ENCODE data around the gene RABEPK.
"Not testable (repeated sequence)": the region's sequence is repeated elsewhere in the genome, so short reads cannot be mapped to it uniquely, and the experiment has no call there.

DNA sequence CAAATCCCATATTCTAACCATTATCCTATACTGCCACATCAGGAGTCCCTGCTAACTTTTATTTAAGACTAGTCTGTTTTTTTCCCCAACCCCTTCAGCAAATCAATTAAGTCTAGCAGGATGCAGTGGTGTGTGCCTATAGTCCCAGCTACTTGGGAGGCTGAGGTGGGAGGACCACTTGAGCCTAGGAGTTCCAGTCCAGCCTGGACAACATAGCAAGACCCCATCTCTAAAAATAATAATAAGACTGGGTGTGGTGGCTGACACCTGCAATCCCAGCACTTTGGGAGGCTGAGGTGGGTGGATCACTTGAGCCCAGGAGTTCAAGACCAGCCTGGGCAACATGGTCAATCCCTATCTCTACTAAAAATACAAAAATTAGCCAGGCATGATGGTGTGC is 24.5 kb downstream of the RABEPK start:
- not testable (repeated sequence) for TF ChIP-seq RAD21 (IDR thresholded peaks at IDR 0.05; ENCODE audit: low read length); CTCF (conservative IDR thresholded peaks at IDR 0.05; ENCODE audit: low read depth, low read length); POLR2A (IDR thresholded peaks at IDR 0.05; ENCODE audit: low read depth, low read length); MAFK (IDR thresholded peaks at IDR 0.05; ENCODE audit: low read depth, low read length); RCOR1 (IDR thresholded peaks at IDR 0.05; ENCODE audit: insufficient replicate concordance, low read length); CHD1 (IDR thresholded peaks at IDR 0.05; ENCODE audit: low read depth, low read length); MXI1 (IDR thresholded peaks at IDR 0.05; ENCODE audit: borderline replicate concordance, low read depth, low read length); MAZ (IDR thresholded peaks at IDR 0.05; ENCODE audit: borderline replicate concordance, low read depth, low read length)
